B cell (primary cell): Measurements from ENCODE around the gene RFT1. TPM values are rescaled to one million over a fixed set of nuclear protein-coding genes. Genes with fewer than 3 reads are reported as not detected.

Experiments
- ATAC-seq: fragments of 200-7000 bp; cut with Tn5 transposase; one replicate; pipeline ENCODE4 v1.10.0; 2021; ENCODE audit warnings: low read depth, mild to moderate bottlenecking, moderate number of reproducible peaks, moderate library complexity
- CTCF ChIA-PET: fragments of 350-600 bp; sonication (Branson Sonifier 250); formaldehyde crosslinking; loops from one replicate; lab custom pipeline; 2021; ENCODE audit warnings: antibody characterized with exemption, inconsistent platforms; lab: Charles Lee
- POLR2A ChIA-PET: fragments of 350-600 bp; sonication (Branson Sonifier 250); formaldehyde crosslinking; loops from one replicate; lab custom pipeline; 2021; ENCODE audit warnings: antibody characterized with exemption; lab: Charles Lee
- DNase-seq: peaks from one replicate; pipeline ENCODE4 v3.0.0; 2013
- H2AFZ ChIP-seq: 2 replicates; pipeline ENCODE4 v1.6.1; 2012; ENCODE audit warnings: mild to moderate bottlenecking, low read depth, low read length; ENCODE audit not compliant: insufficient read depth, poor library complexity, severe bottlenecking
- H3K27ac ChIP-seq, 2 donors: 1 replicate in 1 of 2; 2 replicates in 1 of 2; pipeline ENCODE4 v1.5.1; 2012 to 2013; ENCODE audit warnings: low read length in 2 of 2, mild to moderate bottlenecking in 2 of 2, moderate library complexity in 1 of 2
- H3K27me3 ChIP-seq, 4 experiments: fragments of 200-600 bp in 1 of 4; sonication (generic) in 1 of 4; replicated peaks in 1 of 4; 1 replicate in 2 of 4; 2 replicates in 2 of 4; pipeline versions ENCODE4 v1.6.1 to v1.7.0; 2013 to 2016; ENCODE audit warnings: low read length in 3 of 4, mild to moderate bottlenecking in 2 of 4, mixed read lengths in 1 of 4, moderate library complexity in 1 of 4; ENCODE audit not compliant: insufficient read depth in 4 of 4, control insufficient read depth in 3 of 4; ENCODE audit errors: control extremely low read depth in 1 of 4
- H3K36me3 ChIP-seq, 2 experiments: replicated peaks in 1 of 2; 1 replicate in 1 of 2; 2 replicates in 1 of 2; pipeline versions ENCODE4 v1.6.1 to v1.7.1; 2013; ENCODE audit warnings: low read length in 1 of 2; ENCODE audit not compliant: insufficient read depth in 2 of 2, control insufficient read depth in 1 of 2; ENCODE audit errors: control extremely low read depth in 1 of 2, extremely low read depth in 1 of 2
- H3K4me1 ChIP-seq, 2 donors: fragments of 200-600 bp in 1 of 2; sonication (generic) in 1 of 2; 1 replicate in 1 of 2; 2 replicates in 1 of 2; pipeline versions ENCODE4 v1.5.1 to v1.6.1; 2013 to 2017; ENCODE audit warnings: low read length in 2 of 2; ENCODE audit not compliant: control insufficient read depth in 2 of 2, insufficient read depth in 2 of 2
- H3K4me2 ChIP-seq: replicated peaks from 2 replicates; pipeline ENCODE3; 2012; ENCODE audit warnings: mild to moderate bottlenecking, low read depth, low read length; ENCODE audit not compliant: poor library complexity, severe bottlenecking
- H3K4me3 ChIP-seq, 5 experiments: fragments of 200-600 bp in 1 of 5; sonication (generic) in 1 of 5; 1 replicate in 3 of 5; 2 replicates in 2 of 5; pipeline versions ENCODE4 v1.5.1 to v1.7.0; 2011 to 2016; ENCODE audit warnings: low read length in 4 of 5, mild to moderate bottlenecking in 4 of 5, low read depth in 2 of 5, control low read depth in 1 of 5, moderate library complexity in 1 of 5; ENCODE audit not compliant: insufficient read depth in 1 of 5; ENCODE audit errors: control extremely low read depth in 1 of 5, extremely low read depth in 1 of 5
- H3K79me2 ChIP-seq: fragments of 200-600 bp; sonication (generic); one replicate; pipeline ENCODE4 v1.6.0; 2016; ENCODE audit warnings: low read length; ENCODE audit not compliant: control insufficient read depth, insufficient read depth
- H3K9ac ChIP-seq: fragments of 200-600 bp; sonication (generic); 2 replicates; pipeline ENCODE4 v1.6.1; 2017; ENCODE audit warnings: mild to moderate bottlenecking, low read length, moderate library complexity
- H3K9me3 ChIP-seq, 3 donors: one replicate each; pipeline versions ENCODE4 v1.6.1 to v1.7.1; 2013; ENCODE audit warnings: low read length in 2 of 3; ENCODE audit not compliant: control insufficient read depth in 2 of 3, insufficient read depth in 1 of 3; ENCODE audit errors: control extremely low read depth in 1 of 3
- H4K20me1 ChIP-seq: 2 replicates; pipeline ENCODE4 v1.6.0; 2012; ENCODE audit warnings: mild to moderate bottlenecking, low read length; ENCODE audit not compliant: insufficient read depth, control insufficient read depth, poor library complexity, severe bottlenecking
- H3K27ac Mint-ChIP-seq: one replicate; pipeline ENCODE4 v1.8.0; 2021; ENCODE audit warnings: mixed read lengths
- H3K27me3 Mint-ChIP-seq: one replicate; pipeline ENCODE4 v1.8.0; 2021; ENCODE audit warnings: mixed read lengths
- H3K4me1 Mint-ChIP-seq: one replicate; pipeline ENCODE4 v1.8.0; 2021; ENCODE audit warnings: mixed read lengths
- H3K4me3 Mint-ChIP-seq: one replicate; pipeline ENCODE4 v1.8.0; 2021; ENCODE audit warnings: mixed read lengths
- H3K9me3 Mint-ChIP-seq: one replicate; pipeline ENCODE4 v1.8.0; 2022; ENCODE audit warnings: mixed read lengths; ENCODE audit not compliant: insufficient read depth
- CTCF ChIP-seq: fragments of 200-600 bp; IDR thresholded peaks from one replicate; pipeline ENCODE4 v1.8.0; 2022; ENCODE audit warnings: antibody characterized with exemption, mild to moderate bottlenecking
- EZH2 ChIP-seq: IDR thresholded peaks from 2 replicates; pipeline ENCODE4 v1.6.1; 2012; ENCODE audit warnings: borderline replicate concordance, low read depth, mild to moderate bottlenecking, moderate library complexity, low read length; ENCODE audit not compliant: insufficient read depth, poor library complexity, severe bottlenecking
- WGBS: methylation state at CpG from one replicate; pipeline ENCODE4 v1.1.5; 2013; ENCODE audit warnings: missing lambda C conversion rate; ENCODE audit not compliant: insufficient coverage; 5-methylcytosine and 5-hydroxymethylcytosine counted together
- intact Hi-C: fragments of 100-400 bp; cut with micrococcal nuclease; formaldehyde crosslinking; loops from one replicate; pipeline ENCODE4 v1.10.0; 2022
- polyA plus RNA-seq: library from polyadenylated mRNA; depleted of rRNA; stranded (reverse); fragments of >200 nt; gene quantifications from 2 replicates; pipeline ENCODE4 v1.2.3, GENCODE V29; 2012
- total RNA-seq, 2 donors: library from RNA; stranded (reverse); fragments of 120-200 nt in 1 of 2; gene quantifications; 1 replicate in 1 of 2; 2 replicates in 1 of 2; pipeline versions ENCODE4 v1.2.3 to v1.2.4, GENCODE V29; 2013 to 2022

The RFT1 gene
- total and polyA plus RNA-seq, 2 donors (not counting 1 experiment from before 2014, with no cell fraction given) = 12.1 to 28.9 TPM

- Mint-ChIP-seq H3K4me1 (peaks cover 9% of the 10 kb centered on the region), H3K4me3 (no peak overlapping the region), H3K27ac (no peak overlapping the region), H3K27me3 (no peaks in the 10 kb centered on the region), H3K9me3 (no peaks in the 10 kb centered on the region)
- 83% methylated on average over 1 of the region's 2 CpGs for WGBS
- POLR2A ChIA-PET = no interaction called here
- CTCF ChIA-PET = no interaction called here
- intact Hi-C loops = no loop called here
- TF ChIP-seq CTCF (no peak), EZH2 (no peak)
- Histone ChIP-seq H4K20me1 (no peaks in the 10 kb centered on the region), H2AFZ (no peak overlapping the region), H3K9me3 (no peaks in the 10 kb centered on the region), H3K4me3 (no peak overlapping the region), H3K4me1 (peaks cover 0 to 2% of the 10 kb centered on the region in 2 donors), H3K9ac (no peak overlapping the region), H3K36me3 (no peaks in the 10 kb centered on the region), H3K79me2 (no peaks in the 10 kb centered on the region), H3K27ac (no peak overlapping the region), H3K27me3 (no peaks in the 10 kb centered on the region), H3K4me2 (no peak overlapping the region)
- DNase-seq (no peak), ATAC-seq (no peak)
Measured at GRCh38 chr3:53051929-53052328, 78.3 kb downstream of the RFT1 start.

GRCh38 chr3:53049987-53050386 is 80.2 kb downstream of the RFT1 start:
- H3K79me2 ChIP-seq = no peaks in the 10 kb centered on the region
- DNase-seq (no peak), ATAC-seq (no peak)
- H3K9me3 ChIP-seq = no peaks in the 10 kb centered on the region
- Mint-ChIP-seq H3K4me3 (no peak overlapping the region), H3K4me1 (peaks cover 13% of the 10 kb centered on the region), H3K9me3 (no peaks in the 10 kb centered on the region), H3K27ac (no peak overlapping the region), H3K27me3 (no peaks in the 10 kb centered on the region)
- no peaks in the 10 kb centered on the region for H3K36me3 ChIP-seq
- intact Hi-C loops = no loop called here
- no peak overlapping the region for H3K4me3 ChIP-seq
- TF ChIP-seq EZH2 (no peak), CTCF (no peak)
- ChIA-PET POLR2A (no interaction called here), CTCF (no interaction called here)
- H3K4me2 ChIP-seq = no peak overlapping the region
- H3K27ac ChIP-seq = no peak overlapping the region
- H2AFZ ChIP-seq = no peak overlapping the region
- no peaks in the 10 kb centered on the region for H3K27me3 ChIP-seq
- no peaks in the 10 kb centered on the region for H4K20me1 ChIP-seq
- no peak overlapping the region for H3K9ac ChIP-seq
- H3K4me1 ChIP-seq = peaks cover 0 to 6% of the 10 kb centered on the region in 2 donors
- WGBS = 92% methylated on average over 8 of the region's 8 CpGs
